IPS-18c (cell line): ENCODE results near the gene GGTA1.

Source experiments
- H3K4me3 ChIP-seq: 2 replicates; pipeline ENCODE4 v1.7.0; 2013; ENCODE audit warnings: low read depth, mild to moderate bottlenecking, low read length, moderate library complexity; ENCODE audit not compliant: insufficient read depth
- H3K9me3 ChIP-seq: one replicate; pipeline ENCODE4 v1.6.1; 2013; ENCODE audit warnings: mild to moderate bottlenecking, low read length, moderate library complexity; ENCODE audit not compliant: control insufficient read depth, insufficient read depth

GGTA1 gene

GRCh38 chr9:121508415-121508814 lies 8.8 kb upstream of the GGTA1 start:
- no peaks in the 10 kb centered on the region for H3K9me3 ChIP-seq

DNA sequence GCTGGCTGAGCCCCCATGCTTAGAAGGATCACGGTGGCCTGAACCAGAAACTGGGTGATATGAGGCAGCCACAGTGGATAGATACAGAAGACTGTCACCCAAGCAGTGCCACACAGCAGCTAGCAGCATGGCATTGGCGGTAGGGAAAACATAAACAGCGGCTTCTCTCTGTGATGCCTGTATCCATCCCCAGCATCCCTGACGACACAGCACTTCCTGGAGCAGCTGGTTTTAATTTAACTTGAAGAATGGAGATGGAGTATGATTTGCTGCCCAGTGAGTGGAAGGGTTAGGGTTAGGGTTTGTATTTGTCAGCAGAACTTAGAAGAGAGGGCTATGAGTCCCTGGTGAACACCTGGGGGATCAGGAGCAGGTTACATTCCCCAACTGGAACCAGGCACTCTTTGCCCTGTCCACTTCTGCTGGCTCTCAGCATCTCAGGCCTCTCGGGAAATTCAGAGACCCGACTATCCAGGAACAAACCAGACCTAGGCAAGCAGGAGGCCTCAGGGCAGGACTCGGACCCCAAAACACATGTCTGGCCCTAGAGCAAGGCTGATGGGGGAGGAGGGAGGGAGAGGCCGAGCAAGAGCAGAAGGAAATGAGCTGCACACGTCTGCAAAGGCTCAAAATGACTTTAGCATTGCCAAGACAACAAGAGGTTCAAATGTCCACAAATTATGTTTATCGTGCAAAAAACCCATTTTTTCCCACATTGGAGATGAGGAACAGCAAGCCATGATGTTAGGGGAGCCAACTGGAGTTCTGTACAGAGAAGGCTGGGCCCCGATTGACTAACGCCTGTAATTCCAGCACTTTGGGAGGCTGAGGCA lies 6.5 kb upstream of the GGTA1 start:
- Histone ChIP-seq H3K9me3 (no peaks in the 10 kb centered on the region), H3K4me3 (no peak overlapping the region)

More at GRCh38 chr9:121508415-121508814, 8.8 kb upstream of the GGTA1 start:
- H3K4me3 ChIP-seq: no peak overlapping the region

DNA sequence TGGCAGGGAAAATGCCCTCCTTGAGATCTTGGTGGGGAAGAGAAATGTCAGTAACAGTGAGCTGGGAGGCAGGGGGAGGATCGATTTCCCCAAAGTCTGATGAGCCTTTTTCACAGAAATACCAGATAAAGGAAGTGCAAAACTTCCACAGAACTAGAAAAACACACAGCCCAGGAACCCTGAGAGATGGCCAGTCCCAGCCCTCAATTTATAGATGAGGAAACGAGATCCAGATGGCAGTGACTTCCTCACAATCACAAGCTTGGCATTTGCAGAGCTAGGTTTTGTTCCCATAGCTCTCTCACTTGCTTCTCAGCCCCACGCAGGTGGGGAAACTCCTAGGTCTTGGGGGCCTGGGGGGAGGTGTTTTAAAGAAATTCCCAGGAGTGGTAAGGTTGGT lies 3.8 kb upstream of the GGTA1 start:
- Histone ChIP-seq H3K9me3 (no peaks in the 10 kb centered on the region), H3K4me3 (no peak overlapping the region)

GRCh38 chr9:121500165-121500478 lies 478 bp upstream of the GGTA1 start:
- Histone ChIP-seq H3K4me3 (peak overlapping the region; percentile 59; the same call in 1 of the 2 replicates), H3K9me3 (no peaks in the 10 kb centered on the region)

GRCh38 chr9:121499177-121499426 lies 542 bp downstream of the GGTA1 start:
- peak overlapping the region; percentile 59 for H3K4me3 ChIP-seq
- no peaks in the 10 kb centered on the region for H3K9me3 ChIP-seq

DNA sequence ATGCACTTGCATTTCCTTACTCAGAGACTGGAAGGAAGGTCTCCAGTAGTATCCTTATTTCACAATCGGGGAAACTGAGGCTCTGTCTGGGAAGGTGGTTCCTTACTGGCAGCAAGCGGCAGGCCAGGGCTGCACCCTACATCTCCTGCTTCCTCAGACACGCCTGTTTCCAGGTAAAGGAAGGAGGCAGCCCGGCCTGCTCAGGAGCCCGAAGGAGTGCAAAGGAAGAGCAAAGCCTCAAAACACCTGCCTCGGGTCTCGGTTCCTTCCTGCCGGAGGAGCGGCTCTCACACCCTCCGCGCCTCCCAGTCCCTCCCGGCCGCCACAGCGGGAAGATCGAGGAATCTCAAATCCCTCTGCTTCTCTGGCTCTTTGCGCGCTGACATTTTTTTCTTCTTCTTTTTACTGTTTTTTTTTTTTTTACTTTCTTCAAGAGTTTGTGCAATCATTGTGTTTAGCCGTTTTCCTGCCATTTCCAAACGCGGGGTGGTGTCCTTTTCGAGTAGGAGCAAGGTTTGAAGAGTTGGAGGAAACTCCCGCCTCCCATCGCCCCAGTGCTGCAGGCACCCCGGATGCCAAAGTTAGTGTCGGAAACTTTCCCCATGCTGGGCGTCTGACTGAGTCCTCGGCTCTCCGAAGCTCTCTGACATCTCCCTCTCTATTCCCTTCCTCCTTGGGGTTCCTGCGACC lies 1.0 kb downstream of the GGTA1 start:
- Histone ChIP-seq H3K4me3 (peak overlapping the region; percentile 59; the same call in 1 of the 2 replicates), H3K9me3 (no peaks in the 10 kb centered on the region)

DNA sequence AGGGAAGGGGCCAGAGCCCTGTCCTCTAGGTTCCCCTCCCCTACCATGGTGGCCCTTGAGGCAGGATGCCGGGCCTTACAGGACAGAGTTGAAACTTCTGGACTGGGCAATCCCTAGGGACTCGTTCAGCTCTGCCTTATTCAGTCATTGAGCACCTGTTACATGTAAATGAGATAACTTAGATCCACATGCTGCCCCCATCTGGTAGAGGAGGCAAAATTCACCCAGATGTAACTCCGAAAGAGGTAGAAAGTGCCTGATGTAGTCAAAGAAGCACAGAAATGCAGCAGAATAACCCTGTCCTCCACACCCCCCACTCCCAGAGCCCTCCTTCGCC lies 1.5 kb downstream of the GGTA1 start:
- no peaks in the 10 kb centered on the region for H3K9me3 ChIP-seq
- H3K4me3 ChIP-seq: no peak overlapping the region

- Histone ChIP-seq H3K4me3 (no peak overlapping the region), H3K9me3 (no peaks in the 10 kb centered on the region)
Measured at GRCh38 chr9:121495976-121496375, 3.7 kb downstream of the GGTA1 start.

GRCh38 chr9:121494192-121494591 lies 5.5 kb downstream of the GGTA1 start:
- Histone ChIP-seq H3K9me3 (no peaks in the 10 kb centered on the region), H3K4me3 (no peak overlapping the region)

- H3K9me3 ChIP-seq: no peaks in the 10 kb centered on the region
Measured at GRCh38 chr9:121491111-121491510, 8.5 kb downstream of the GGTA1 start.

DNA sequence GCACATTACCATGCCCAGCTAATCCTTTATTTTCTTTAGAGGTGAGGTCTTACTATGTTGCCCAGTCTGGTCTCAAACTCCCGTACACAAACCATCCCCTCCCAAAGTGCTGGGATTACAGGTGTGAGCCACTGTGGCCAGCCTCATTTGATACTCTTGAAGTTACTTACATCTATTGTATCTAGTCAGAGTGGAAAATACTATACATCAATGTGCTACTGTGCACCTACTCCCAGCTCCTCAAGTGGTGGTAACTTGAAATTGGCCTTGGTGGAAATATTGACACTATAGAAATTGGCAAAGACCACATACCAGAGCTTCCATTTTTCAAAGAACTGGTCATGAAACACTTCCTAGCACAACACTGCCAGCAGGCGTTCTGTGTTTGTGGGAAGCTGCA lies 10.3 kb downstream of the GGTA1 start:
- Histone ChIP-seq H3K9me3 (no peaks in the 10 kb centered on the region), H3K4me3 (no peak overlapping the region)

More at GRCh38 chr9:121491111-121491510, 8.5 kb downstream of the GGTA1 start:
- H3K4me3 ChIP-seq: no peak overlapping the region

GRCh38 chr9:121486043-121486442 lies 13.6 kb downstream of the GGTA1 start:
- Histone ChIP-seq H3K4me3 (no peak overlapping the region), H3K9me3 (no peaks in the 10 kb centered on the region)

GRCh38 chr9:121485623-121486022 lies 14.0 kb downstream of the GGTA1 start:
- Histone ChIP-seq H3K9me3 (no peaks in the 10 kb centered on the region), H3K4me3 (no peak overlapping the region)

DNA sequence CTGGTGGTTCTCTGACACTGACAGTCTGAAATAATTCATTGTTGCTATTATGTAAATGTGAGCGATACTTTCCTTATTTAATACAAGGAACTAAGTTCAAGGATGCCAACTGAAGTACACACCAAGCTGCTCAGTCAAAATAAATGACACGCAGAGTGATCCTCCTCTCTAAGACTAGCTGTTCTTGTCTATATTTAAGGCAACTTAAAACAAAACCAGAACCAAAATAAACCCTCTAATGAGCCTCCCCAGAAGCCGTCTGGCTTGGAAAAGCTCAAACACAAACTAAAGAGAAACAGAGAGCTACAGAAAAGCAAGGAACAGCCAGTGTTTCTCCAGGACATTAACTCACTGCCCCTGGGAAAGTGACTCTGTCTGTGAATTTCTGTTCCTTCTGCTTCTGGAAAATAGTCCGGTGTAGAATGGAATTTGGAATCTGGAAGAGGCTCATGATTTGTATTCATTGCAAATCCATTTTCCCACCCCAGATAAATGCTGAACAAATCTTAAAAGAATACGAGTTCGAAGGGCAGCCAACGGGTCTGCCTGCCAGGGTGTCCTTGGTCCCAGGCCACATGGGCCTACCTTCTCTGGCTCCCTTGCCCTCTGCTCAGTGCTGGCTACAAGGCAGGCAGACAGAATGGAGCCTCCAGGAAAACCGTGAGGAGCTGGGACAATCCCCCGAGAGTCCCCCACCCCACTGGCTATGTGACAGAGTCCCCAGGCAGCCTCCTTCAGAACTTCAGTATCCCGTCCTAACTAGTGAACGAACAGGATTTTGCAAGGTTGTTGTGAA lies 14.8 kb downstream of the GGTA1 start:
- Histone ChIP-seq H3K9me3 (no peaks in the 10 kb centered on the region), H3K4me3 (no peak overlapping the region)

DNA sequence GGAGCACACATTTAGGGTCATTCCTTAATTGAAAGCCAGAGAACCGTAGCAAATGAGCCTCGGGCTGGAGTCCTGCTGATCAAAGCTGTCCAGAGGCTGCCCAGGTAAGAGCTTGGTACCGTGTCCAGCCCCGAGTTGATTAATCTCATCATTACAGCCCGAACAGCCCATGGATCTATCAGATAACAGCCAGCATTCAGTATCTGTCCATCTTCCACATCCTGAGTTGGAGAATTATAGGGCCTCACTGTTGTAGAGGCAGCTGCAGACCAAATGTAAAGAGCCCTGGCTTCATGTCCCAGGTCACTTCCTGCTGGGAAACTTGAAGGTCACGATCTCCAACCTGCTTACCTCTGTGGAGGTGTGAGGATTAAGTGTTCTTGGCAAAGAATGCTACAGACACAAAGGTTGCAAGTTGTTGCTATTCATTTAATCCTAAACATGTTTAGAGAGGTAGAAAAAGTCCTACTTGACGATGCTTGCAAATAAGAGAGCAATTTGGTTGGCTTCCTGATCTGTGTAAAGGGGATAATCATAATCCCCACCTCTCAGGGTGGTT lies 16.1 kb downstream of the GGTA1 start:
- no peaks in the 10 kb centered on the region for H3K9me3 ChIP-seq
- H3K4me3 ChIP-seq: no peak overlapping the region

- H3K4me3 ChIP-seq: no peak overlapping the region
Measured at GRCh38 chr9:121483049-121483448, 16.6 kb downstream of the GGTA1 start.

GRCh38 chr9:121478816-121479676 lies 20.6 kb downstream of the GGTA1 start:
- Histone ChIP-seq H3K9me3 (no peaks in the 10 kb centered on the region), H3K4me3 (no peak overlapping the region)

More at GRCh38 chr9:121483049-121483448, 16.6 kb downstream of the GGTA1 start:
- no peaks in the 10 kb centered on the region for H3K9me3 ChIP-seq
